GM19043 (cell line): ENCODE measurements around the gene PCCA.

Experiments
- ATAC-seq: cut with Tn5 transposase; IDR thresholded peaks from one replicate; pipeline ENCODE4 v1.9.1; 2021; ENCODE audit warnings: low read depth; ENCODE audit not compliant: unreplicated experiment

Gene PCCA

DNA sequence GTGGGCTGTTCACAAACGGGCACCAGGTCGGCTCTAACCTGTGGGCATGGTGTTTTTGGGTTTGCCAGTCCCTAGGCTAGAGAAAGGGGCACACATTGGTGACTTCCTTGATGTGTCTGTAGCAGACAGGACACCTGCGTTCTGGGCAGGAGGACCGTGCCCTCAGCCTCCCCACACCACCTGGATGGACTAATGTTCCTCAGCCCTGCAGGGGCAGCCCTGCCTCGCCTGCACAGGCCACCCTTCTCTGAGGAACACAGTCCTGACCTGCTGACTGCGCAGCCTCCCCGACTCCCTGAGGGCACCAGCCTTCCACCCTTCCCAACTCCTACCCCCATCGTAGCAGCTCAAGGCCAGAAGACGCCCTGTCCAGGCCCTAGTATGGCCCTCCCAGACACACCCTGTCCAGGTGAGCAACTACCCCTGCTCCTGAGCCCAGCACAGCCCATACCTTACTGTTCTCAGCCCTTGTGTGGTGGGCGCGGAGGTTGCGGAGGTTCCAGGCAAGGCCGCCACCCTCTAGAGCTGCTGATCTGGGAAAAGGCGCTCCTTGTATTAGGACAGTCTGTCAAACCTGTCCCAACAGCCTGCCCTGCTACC is 444.0 kb downstream of the PCCA start:
- no peak for ATAC-seq

DNA sequence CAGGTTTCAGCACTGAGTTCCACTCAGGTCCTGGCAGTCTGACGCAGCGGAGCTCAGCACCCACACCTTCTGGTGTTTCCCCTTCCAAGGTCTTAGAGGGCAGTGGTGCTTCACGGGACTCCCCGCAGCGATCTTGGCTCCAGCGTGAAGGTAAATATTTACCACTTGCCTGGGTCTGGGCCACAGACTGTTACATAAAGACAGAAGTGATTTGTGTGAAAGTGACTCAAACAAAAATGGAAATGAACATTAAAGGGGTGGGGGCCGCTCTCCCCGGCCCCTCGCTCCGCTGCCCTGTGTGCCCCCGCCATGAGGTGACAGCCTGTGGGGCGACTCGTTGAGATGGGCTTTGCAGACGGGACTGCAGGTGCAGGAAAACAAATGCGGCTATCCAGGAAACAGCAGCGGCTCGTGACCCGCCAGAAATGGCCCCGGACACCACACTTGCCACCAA is 444.7 kb downstream of the PCCA start:
- ATAC-seq: no peak

DNA sequence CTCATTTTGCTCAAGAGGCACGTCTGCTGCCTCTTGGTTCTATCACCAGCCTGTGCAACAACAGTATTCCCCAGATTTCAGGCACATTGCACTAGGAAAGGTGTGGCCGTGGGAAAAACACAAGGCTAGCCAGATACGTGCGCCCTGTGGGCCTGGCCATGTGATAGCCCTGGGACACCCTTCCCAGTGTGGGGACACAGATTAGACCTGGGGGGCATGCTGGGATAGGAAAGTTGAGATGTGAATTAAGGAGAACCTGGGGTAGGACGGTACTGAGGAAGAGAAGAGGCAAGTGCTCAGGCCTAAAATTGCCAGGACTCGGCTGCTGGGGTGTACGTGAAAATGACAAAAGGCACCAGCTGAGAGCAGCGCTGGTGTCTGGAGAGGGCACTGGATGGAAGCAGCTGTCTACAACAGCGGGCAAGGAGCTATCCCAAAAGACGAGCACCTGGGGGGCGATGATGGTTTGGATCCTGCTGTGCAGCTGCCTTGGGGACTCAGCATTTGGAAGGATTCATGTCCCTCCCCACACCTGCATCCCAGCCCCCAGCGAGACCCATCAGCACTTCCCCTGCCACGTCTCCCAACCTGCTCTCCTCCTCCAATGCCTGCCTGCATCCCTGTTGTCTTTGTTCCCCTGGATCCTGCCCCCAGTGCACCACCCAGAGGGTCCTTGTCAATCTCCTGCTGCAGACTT is 445.4 kb downstream of the PCCA start:
- no peak for ATAC-seq

DNA sequence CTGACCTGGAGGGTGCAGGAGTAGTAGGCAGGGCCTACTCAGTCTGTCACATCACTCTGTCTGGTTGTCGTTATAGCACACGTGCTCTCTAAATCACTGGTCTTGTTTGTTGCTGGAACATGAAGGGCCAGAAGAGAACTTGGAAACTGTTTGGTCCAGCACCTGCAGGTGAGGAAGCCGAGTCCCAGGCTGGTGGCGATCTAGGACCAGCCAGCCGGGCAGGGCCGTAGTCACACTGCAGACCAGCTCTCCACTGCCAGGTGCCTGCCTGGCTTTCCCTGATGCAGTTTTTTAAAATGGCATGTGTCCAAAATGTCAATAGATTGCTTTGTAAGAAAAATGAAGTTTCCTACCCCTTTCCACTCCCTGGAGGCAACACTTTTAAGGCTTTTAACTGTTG is 446.0 kb downstream of the PCCA start:
- ATAC-seq: no peak

DNA sequence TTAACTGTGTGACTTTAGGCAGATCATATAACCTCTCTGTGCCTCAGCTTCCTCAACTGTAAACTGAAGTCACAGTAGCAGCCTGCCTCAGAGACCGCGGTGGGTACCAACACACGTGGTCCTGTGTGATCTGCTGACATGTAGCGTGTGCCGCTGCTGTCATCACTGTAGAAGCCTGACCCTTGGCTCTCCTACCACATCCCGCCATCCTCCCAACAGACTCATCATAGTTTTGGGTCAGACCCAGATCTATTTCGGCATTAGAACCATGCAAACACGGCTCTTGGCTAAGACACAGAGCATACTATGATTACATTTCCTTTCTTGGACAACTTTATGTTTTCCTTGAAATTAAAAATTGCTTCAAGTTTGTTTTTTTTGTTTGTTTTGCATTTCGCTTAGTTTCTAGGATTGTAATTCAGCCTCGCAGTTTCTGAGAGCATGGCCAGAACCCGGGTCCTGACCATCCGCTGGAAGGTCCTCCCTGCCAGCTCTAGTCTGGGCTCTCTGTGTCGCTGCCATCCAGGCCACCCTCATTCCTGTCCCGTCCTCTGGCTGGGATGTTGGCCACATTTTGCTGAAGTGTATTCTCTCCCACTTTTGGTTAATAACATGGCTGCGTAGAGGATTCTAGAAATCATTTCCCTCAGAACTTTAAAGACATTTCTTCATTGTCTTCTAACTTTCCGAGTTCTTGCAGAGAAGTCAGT is 446.7 kb downstream of the PCCA start:
- ATAC-seq: no peak

DNA sequence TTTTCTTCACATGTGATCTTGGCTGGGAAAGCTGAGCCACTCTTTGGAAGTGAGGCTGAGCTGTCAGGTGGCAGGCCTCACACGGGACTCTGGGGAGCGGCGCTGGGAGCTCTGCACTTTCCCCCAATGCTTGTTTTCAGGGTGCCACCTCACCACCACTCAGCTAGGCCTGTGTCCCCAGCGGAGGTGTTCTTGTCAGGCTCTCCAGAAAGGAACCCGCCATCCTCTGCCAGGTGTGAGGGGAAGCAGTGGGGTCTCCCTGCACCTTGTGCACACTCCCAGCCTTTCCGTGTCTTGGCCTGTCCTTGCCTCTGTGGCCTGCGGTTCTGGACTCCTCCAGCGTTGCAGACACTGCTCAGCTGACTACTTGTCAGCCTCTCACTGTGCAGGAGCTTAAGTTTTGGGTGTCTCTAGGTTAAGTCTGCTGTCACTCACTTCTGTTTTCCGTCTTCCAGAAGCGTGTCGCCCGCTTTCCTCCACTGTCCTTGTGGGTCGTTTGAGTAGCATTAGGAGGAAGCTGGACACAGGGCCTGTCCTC is 447.8 kb downstream of the PCCA start:
- ATAC-seq: no peak

DNA sequence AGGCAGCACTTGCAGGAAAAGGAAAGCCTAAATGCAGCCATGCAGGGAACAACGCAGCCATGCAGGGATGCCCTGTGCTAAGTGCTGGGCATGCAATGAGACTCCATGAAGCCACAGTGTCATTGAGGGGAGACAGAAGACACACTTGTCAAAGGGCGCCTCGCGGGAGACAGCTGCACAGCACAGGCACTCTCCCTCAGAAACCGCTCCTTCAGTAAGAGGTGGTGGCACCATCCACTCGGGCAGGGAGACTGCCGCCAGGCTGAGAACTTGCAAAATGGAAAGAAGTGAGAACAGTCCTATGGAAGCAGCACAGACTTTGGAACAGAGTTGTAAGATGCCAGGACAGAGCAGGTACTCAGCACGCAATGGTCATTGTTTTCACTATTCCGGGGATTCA is 448.6 kb downstream of the PCCA start:
- no peak for ATAC-seq

DNA sequence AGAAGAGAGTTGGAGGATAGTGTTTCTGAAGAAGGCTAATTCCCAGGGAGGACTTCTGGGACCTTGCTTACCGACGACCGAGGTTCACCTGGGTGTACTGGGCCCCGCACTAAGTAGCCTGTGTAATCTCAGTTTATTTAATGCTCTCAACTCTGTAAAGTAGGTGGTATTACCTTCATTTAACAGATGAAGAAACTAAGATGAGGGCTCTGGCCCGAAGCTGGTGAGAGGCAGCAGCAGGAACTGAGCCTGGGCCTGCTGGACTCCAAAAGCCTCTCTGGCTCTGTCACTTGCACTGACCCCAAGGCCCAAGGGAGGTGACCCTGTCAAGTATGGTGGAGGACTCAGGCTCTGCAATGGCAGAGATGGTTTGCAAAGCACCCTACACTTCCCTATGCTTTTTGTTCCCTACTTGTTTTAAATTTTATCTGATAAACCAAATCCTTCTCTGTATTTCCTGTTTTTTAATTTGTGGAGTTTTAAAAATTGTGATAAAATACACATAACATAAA is 449.1 kb downstream of the PCCA start:
- no peak for ATAC-seq

DNA sequence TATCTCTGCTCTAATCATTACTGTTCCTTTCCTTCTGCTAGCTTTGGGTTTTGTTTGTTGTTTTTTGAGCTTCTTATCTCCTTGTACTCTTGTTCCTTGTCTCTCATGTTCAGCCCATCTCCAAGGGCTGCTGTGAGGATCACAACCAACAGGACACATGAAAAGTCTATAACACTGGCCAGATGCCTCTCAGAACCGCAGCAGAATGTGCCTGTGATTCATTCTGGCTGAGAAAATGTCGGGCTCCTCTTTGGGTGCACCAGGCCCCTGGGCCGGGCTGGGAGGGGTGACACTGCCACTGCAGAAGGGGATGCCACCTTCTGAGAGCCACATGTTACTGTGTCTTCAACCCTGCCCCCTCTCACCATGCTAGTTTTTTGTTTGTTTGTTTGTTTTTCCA is 451.7 kb downstream of the PCCA start:
- no peak for ATAC-seq

DNA sequence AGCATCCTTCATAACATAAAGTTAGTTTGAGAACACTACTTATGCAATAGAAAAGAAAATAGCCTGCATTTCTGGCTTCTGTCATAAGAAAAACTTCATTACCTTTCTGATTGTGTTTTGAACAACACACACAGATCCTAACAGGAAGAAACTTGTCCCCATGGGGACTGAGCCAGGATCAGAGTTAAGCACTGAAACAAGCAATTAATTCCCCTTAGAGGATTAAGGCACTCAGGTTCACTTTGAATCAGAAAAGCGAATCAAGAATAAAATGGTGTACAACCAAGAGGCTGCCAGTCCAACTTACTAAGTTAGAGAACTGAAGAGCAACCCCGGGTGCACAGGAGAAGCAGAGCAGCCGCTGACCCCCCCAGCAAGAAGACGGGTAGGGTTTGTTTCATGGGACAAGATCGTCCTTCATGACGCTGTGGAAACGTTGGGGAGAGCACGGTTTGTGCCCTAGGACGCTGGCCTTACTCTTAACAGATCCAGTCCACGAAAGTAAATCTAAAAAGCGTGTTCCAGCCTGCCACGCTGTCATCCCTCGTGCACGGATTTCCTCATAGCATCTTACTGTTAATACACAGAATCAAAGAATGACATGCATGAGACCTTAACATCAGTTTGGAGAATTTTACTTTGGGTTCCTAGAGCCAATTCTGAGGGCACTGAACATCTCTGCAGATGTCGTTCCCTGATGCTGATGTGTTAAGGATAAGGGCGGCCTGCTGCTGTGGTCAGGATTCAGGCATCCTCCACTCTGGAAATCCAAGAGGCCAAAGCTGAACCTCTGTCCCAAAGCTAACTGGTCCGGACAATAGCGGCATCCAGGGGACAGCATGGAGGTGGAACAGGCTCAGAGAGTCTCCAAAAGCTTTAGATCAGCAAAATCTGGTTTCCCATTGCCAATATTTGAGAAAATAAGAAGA is 453.3 kb downstream of the PCCA start:
- no peak for ATAC-seq

DNA sequence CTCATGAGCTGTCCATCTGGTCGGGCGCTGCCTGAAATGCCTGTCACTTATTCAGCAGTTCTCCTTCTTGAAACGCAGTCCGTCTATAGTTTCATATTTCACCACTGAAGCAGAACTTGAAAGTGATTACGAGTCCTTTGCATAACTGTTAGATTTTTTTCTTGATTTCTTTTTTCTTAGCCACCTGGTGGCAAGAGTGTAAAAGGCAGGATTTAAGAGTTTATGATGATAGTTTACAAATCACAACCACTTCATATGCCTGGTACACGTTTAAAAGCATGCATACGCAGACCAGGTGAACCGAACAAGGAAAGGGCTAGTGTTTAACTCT is 453.9 kb downstream of the PCCA start:
- ATAC-seq: peak; percentile 90

DNA sequence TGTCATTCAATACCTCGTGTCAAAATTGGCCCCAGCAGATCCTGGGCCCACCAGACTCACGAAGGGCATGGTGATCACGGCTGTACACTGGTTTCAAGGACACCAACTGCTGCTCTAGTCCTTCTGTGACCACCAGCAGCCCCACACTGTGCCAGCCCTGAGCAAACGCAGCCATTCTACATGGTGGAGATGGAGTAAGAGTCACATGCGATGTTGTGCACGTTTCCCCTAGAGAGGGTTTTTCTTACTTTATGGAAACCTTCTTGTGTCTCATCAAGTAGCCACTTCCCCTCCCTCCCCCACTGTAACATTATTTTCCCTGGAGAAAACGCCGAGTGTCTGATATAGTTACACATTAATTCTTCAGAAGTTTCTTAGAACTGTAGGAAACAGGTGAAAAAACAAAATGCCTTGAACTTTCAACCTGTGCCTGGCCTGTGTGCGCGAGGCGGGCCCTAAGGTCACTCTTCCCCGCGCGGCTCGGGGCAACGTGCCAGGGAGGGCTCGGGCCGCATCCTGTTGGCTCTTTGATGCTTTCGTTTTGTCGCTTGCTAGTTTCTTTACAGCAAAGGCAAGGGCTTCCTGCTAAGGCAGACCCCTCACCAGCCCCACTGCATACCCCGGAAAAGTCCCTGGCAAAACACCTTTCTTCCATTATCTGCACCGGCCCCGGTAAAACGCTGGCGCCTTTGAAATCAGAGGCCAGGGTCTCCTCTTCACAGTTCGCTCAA is 455.1 kb downstream of the PCCA start:
- ATAC-seq: no peak

DNA sequence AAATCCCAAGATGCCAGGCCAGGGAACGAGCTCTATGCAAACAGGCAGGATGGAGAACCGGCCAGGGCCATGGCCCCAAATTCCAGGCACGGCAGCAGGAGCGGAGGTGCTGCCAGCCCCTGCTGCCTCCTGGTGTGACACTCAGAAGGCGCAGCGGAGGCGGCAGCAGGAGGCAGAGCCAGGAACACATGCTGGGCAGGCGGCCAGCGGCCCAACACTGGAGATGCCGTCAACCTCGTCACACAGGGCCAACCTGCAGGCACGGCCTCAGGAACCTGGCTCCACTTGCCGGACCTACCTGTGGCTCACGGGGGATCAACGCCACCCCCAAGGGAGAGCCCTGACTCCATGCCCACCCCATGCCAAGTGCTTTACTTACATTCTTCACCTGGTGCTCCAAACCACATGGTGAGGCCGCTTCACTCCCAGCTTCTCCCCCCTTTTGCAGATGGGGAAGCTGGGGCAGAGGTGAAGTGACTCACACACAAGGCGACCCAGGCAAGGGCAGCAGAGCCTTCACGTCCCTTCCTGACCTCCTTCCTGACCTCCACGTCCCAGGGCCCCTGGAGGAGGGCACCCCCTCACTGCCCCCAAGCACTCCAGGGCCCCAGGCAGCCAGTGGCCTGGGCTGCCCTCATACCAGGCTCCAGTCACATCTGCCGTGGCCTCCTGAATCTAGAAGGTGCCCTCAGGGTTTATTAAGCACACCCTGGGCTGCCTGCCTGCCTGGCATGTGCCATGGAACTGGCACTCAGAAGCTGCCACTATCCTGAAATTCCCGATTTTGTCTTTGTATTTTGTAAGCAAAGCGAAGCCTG is 456.2 kb downstream of the PCCA start:
- no peak for ATAC-seq

DNA sequence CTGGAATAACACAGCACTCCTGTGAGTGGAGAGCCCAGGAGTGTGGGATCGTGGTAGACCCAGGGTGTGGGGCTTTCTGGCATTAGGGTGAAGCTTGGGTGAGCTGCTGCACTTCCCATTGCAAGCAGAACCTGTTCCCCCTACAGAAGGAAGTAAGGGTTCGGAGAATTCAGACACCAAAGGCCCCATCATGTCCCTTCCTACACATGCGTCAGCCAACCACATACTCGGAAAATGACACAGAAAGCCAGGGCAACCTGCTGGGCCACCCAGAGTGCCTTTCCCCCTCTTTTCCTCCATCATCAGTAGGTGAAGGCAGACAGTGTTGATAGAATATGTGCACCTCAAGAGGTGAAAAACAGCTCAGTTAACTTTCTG is 456.8 kb downstream of the PCCA start:
- ATAC-seq: no peak

DNA sequence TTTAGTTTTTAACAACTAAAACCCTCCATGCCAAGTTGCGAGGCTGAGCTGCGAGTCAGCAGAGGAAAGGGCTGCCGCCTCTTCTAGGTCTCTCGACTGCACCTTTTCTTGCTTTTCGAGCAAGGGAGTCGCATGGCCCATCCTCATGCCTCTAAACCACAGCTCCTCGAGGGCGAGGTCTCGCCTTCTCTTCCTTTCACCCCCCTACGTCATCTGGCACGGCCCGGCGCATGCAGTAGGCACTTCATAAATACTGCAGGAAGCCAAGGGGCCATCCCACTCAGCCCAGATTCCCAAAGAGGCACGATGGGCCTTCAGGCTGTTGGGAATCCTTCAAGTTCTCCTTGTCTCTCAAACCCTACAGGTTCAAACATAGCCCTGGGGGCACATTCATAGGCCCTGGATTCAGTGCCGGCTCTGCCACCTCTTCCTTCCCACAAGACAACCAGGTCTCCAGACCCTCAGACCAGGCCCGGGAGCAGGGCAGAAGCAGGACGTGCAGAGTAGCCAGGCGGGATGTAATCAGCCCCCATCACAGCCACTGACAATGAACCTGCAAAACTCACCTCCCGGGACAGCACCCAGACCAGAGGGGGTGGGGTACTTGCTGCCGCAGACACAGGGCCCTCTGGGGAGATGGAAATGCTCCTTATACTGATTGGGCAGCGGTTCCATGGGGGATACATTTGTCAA is 458.0 kb downstream of the PCCA start:
- ATAC-seq: no peak

DNA sequence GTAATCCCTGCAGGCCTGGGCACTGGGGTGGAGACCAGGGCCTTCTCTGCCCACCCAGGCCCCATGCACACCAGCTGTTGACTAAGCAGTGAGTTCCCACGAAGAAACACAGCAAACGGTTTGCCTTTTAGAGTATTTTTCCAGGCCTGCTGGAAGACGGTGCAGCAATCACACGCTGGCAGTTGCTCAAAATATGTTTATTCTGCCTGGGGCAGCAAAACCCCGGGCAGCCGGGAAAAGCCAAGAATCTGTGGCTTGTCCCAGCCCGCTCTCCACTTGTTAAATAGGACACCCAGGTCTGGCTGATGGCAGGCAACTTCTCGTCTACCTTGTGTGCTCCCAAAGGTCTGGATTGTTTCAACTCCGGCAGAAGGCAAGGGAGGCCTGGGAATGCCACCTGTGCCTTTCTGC is 458.9 kb downstream of the PCCA start:
- ATAC-seq: no peak

DNA sequence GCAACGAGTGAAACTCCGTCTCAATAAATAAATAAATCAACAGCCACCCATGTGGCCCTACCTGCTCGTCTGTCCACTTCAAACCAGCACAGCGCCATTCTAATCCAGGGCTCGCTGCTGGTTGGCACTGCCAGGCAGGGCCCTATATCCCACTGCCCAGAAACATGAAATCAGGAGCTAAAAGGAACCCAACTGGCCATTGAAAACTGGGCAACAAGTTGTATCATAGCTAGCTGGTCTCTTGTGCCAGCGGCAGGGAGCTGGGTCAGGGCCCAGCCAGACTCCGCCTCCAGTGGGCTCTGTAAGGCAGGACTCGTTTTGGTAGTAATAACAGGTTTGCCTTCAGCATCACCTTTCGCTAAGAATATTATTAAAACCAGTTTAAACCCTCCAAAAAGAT is 460.4 kb downstream of the PCCA start:
- ATAC-seq: no peak

DNA sequence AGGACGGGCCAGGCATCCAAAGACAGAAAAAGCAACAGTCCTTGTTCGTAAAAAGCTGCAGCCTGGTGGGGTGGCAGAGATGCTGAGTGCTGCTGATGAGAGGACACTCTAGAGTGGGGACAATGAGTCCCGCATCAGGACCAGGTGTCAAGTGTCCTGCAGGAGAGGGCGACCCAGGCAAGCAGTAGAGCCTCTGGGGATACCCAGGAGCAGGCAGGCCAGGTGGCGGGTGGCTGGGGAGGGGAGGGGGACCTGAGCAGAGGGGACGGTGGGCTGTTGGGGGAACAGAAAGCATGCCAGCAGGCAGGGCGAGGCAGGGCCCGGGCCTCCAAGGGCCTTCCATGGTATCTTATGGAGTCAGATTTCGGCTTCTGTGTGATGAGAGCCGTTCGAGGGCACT is 463.9 kb downstream of the PCCA start:
- ATAC-seq: no peak

DNA sequence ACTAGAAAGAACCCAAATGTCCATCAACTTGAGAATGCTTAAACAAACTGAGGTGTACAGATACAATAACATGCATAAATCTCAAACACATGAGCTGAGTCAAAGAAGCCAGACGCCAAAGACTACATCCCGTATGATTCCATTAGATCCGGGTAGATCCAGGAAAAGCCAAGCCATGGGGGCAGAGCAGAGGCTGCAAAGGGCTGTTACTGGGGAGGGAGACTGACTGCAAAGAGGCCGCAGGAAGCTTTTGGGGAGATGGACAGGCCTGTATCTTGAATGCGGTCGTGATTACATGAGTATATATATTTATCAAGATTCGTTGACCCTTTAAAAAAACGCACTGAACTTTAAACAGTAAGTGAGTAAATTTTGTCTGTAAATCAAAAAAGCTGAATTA is 471.0 kb downstream of the PCCA start:
- no peak for ATAC-seq
